ENCODE data around the gene TAF6.

- TF ChIP-seq CTCF (IDR thresholded peaks at IDR 0.05) = no peak
- no peak for TF ChIP-seq POLR2A (IDR thresholded peaks at IDR 0.05)
Observed at GRCh38 chr7:100122067-100122466, 2.9 kb upstream of the TAF6 start.

Measured in Peyer's patch (tissue), 4 donors.